Stimulated activated CD8-positive, alpha-beta memory T cell treated with anti-CD3 and anti-CD28 coated beads, Interleukin-12 subunit alpha, Interleukin-12 subunit beta, amount 100 ng/mL, for 24 hours (primary cell): ENCODE data around the gene ROR1.
"Not testable (repeated sequence)": the region's sequence is repeated elsewhere in the genome, so short reads cannot be mapped to it uniquely, and the experiment has no call there.

Experiments used
- DNase-seq: peaks from one replicate; pipeline ENCODE4 v3.0.0-alpha.2; 2020; ENCODE audit errors: extremely low read depth

Gene ROR1

GRCh38 chr1:64179588-64179987 is 405.8 kb downstream of the ROR1 start:
- no peak for DNase-seq

- no peak for DNase-seq
Measured at GRCh38 chr1:64182207-64182606, 408.4 kb downstream of the ROR1 start.

- no peak for DNase-seq
Measured at GRCh38 chr1:64183395-64184002, 409.7 kb downstream of the ROR1 start.

- no peak for DNase-seq
Measured at GRCh38 chr1:64184003-64184440, 410.2 kb downstream of the ROR1 start.

- DNase-seq: no peak
Measured at GRCh38 chr1:64186138-64186897, 412.5 kb downstream of the ROR1 start.

- DNase-seq: no peak
Measured at GRCh38 chr1:64186898-64187280, 413.1 kb downstream of the ROR1 start.

- DNase-seq: no peak
Measured at GRCh38 chr1:64187646-64188045, 413.8 kb downstream of the ROR1 start.

GRCh38 chr1:64192290-64192689 is 418.5 kb downstream of the ROR1 start:
- DNase-seq: no peak

- DNase-seq: no peak
Measured at GRCh38 chr1:64194168-64195080, 420.6 kb downstream of the ROR1 start.

GRCh38 chr1:64195081-64195395 is 421.2 kb downstream of the ROR1 start:
- DNase-seq: no peak

- no peak for DNase-seq
Measured at GRCh38 chr1:64196074-64196870, 422.5 kb downstream of the ROR1 start.

- no peak for DNase-seq
Measured at GRCh38 chr1:64197076-64197475, 423.3 kb downstream of the ROR1 start.

- no peak for DNase-seq
Measured at GRCh38 chr1:64199154-64199553, 425.3 kb downstream of the ROR1 start.

- no peak for DNase-seq
Measured at GRCh38 chr1:64200064-64200463, 426.2 kb downstream of the ROR1 start.

- no peak for DNase-seq
Measured at GRCh38 chr1:64203420-64203819, 429.6 kb downstream of the ROR1 start, which contains the start of gene UBE2U. Gene UBE2U (plus strand): TSS chr1:64203623. CDS start chr1:64204051, 428 bp downstream.

- DNase-seq: no peak
Measured at GRCh38 chr1:64209221-64209620, 435.4 kb downstream of the ROR1 start.

- no peak for DNase-seq
Measured at GRCh38 chr1:64212031-64212430, 438.2 kb downstream of the ROR1 start.

- no peak for DNase-seq
Measured at GRCh38 chr1:64215576-64215975, 441.8 kb downstream of the ROR1 start.

GRCh38 chr1:64220241-64220640 is 446.4 kb downstream of the ROR1 start:
- no peak for DNase-seq

GRCh38 chr1:64223329-64224151 is 449.7 kb downstream of the ROR1 start:
- no peak for DNase-seq

- not testable (repeated sequence) for DNase-seq
Measured at GRCh38 chr1:64224236-64224635, 450.4 kb downstream of the ROR1 start.
